Esophagus mucosa (tissue), 1 donor: ENCODE measurements around the gene TMPRSS12. TPM values are rescaled to one million over a fixed set of nuclear protein-coding genes. Genes with fewer than 3 reads are reported as not detected.
"Not testable (repeated sequence)": the region's sequence is repeated elsewhere in the genome, so short reads cannot be mapped to it uniquely, and the experiment has no call there.

Source experiments
- ATAC-seq: fragments of 200-7000 bp; cut with Tn5 transposase; one replicate; pipeline ENCODE4 v1.9.1; 2020
- total RNA-seq: library from RNA; stranded (reverse); gene quantifications from one replicate; pipeline ENCODE4 v1.2.4, GENCODE V29; 2023
- donor health status: DM: yes; HTN: yes; CAD: no.

The TMPRSS12 gene
- total RNA-seq, 1 donor from 2014 or later, result not detected

DNA sequence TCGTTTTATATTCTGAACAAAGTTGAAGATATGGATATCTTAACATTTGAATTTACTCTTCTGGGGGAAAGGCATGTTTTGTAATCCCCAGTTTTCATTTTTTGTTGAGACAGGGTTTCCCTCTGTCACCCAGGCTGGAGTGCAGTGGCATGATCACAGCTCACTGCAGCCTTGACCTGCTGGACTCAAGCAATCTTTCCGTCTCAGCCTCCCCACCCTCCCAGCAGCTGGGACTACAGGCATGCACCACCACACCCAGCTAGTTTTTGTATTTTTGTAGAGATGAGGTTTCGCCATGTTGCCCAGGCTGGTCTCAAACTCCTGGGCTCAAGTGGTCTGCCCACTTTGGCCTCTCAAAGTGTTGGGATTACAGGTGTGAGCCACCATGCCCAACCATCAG, 84.2 kb downstream of the TMPRSS12 start:
- not testable (repeated sequence) for ATAC-seq

- no peak for ATAC-seq
These were observed 84.6 kb downstream of the TMPRSS12 start for GRCh38 chr12:50927356-50927755.

- ATAC-seq, result no peak
These were observed 85.1 kb downstream of the TMPRSS12 start for GRCh38 chr12:50927766-50928224.

DNA sequence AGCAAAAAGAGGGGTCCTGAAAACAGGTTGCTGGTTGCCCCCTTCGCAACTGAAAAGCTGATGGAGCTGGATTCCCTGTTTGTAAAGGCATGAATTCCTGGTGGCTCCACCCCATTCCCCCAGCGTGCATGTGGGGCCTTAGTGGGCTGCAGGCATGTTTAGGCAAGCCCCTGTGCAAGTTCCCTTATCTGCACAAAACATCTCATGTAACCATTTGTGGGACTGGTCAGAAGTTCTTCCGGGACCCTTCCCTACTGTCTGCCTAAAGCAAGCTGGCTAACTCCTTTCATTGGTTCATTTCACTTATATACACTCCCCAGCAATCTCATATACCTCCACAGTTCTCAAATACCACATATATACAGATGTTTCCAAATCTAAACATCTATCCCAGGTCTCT, 85.7 kb downstream of the TMPRSS12 start:
- no peak for ATAC-seq

- no peak for ATAC-seq
These were observed 87.1 kb downstream of the TMPRSS12 start for GRCh38 chr12:50929831-50930230.

GRCh38 chr12:50930477-50930876, 87.8 kb downstream of the TMPRSS12 start:
- not testable (repeated sequence) for ATAC-seq

DNA sequence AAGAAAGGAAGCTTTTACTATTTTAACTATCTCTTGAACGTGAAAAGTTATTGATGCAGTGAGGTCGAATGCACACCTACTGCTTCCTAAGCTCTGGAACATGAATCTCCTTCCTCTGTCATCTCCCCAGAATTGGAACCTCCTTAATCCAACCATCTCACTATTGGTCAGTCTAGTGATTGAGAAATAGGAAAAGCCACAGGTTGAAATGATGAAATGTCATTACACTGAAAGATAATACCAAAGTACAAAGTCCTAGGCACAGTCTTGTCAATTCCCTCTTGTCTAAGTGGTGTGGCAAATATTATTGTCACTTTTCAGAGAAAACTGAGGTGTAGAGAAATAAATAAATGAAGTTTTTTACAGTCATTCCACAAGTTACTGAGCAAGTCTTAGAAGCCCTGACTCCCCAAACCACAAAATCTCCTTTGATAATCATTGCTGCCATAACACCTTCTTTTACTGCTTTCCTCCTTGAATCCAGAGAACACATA, 90.1 kb downstream of the TMPRSS12 start:
- no peak for ATAC-seq

DNA sequence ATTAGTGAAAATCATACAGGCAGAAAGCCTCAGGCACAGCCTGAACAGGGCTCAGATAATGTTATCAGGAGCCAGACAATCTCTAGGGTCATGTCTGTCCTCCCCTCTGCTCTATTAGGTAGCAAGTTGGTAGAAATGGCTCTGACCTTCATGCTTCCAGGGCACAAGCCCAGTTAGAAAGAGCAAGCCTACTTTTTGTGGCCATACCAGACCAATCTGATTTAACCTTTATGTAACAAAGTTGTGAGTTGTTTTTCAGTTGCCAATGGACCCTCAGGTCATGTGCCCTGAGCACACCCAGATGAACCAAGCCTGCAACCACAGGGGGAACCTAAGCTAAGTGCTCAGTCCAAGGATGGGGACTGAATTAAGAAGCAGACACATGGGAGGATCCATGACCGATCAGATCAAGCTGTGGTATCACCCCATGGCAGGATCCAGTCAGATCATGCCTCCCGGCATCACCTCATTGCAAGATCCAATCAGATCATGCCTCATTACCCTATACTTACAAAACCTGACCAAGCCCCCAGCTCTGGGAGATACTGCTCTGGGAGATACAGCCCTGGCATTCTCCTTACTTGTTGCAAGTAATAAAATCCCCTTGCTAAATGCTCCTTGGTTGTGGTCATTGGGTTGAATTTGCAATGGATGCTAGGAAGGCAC, 90.9 kb downstream of the TMPRSS12 start:
- ATAC-seq, result no peak

DNA sequence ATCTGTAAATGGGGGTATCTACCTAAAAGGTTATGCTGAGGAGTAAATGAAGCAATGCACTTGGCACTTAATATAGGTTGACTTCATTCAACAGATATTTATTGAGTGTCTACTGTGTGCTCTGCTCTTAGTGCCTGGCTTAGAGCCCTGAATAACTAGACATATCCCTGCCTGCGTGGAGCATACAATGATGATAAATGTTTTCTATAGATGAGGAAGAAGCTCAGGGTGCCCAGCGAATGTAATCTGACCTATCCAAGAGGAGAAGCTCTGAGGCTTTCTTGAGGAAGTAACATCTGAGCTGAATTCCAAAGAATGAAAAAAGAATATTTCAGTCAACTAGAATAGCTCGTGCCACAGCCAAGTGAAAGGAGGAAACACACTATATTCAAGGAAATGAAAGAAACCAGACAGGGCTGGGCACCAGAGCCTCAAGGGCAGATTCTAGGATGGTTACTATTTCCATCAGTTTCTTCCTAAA, 91.7 kb downstream of the TMPRSS12 start:
- ATAC-seq, result peak; percentile 49

DNA sequence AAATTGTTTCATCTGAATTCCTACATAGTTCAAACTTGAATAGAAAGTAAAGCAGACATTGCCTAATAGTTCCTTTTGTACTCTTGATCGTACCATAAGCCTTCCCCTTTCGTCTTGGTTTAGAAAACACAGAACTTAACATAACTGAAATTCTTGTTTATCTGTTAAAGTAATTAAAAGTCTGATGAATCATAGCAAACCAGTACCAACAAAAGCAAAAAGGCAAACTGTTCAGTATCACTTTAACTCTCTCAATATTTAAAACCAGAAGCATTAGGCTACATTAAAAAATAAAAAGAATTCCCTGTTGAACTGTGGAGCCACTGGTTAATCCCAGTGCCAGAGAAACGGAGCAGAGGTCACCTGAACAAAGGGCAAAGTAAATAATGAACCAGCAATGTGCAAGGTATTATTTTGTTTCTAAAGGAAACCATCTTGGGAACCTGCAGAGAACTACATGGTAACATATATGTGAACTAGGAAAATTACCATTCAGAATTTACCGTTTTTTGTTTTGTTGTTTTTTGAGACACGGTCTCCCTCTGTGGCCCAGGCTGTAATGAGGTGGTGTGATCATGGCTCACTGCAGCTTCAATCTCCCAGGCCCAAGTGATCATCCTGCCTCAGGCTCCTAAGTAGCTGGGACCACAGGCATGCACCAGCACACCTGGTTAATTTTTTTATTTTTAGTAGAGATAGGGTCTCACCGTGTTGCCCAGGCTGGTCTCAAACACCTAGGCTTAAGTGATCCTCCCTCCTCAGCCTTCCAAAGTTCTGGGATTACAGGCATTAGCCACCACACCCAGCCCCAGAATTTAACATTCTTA, 92.5 kb downstream of the TMPRSS12 start:
- peak; percentile 61 for ATAC-seq

DNA sequence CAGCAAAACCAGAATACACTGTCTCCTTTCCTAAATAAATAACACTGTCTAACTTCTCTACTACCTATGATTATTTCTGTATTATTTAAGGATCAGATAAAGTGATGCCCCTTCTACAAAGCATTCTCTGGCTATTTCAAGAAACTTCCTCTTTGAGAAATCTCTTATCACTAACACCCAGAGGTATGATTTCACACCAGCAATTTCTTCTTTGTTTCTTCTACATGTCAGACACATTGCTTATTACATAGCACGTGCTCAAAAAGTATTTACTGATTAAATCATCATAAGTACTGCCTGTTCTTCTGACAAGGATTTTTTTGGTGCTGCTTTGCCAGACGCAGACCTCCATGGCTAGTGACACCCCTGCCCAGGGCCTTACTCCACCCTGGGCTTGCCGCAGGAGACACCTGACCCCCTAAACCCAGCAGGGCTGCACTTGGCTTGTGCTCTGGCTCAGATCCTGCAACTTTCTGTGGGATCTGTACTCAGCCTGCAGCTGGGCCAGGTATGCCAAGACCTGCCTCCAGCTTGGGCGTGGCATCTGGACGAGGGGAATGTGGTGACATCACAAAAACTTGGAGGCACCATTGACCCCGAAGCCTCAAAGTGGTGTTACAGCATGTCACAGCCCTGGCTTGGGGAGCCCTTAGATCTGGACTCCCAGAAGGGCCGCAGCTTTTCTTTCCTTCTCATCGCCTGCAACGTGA, 94.2 kb downstream of the TMPRSS12 start:
- no peak for ATAC-seq

Other genes with a start within 250 kb of the TMPRSS12 start
- gene ATF1, start 78.8 kb upstream of the TMPRSS12 start, total RNA-seq, result 22.3 TPM
- gene HIGD1C, start 109.6 kb downstream of the TMPRSS12 start, total RNA-seq, result not detected
- 31.6 TPM for gene SLC11A2, start 183.5 kb downstream of the TMPRSS12 start, total RNA-seq
- gene LETMD1, start 205.4 kb downstream of the TMPRSS12 start, total RNA-seq, result 32.8 TPM
- gene CSRNP2, start 240.7 kb downstream of the TMPRSS12 start, total RNA-seq, result 12.2 TPM